Hepatocyte (in vitro differentiated cells): ENCODE measurements around the gene CCAR1.

Experiments
- CTCF ChIP-seq: fragments of 200-600 bp; sonication (generic); IDR thresholded peaks from 2 replicates; pipeline ENCODE4 v1.5.1; 2016; ENCODE audit warnings: antibody characterized with exemption, mild to moderate bottlenecking; ENCODE audit not compliant: poor library complexity
- EZH2phosphoT487 ChIP-seq: fragments of 200-600 bp; sonication (generic); IDR thresholded peaks from one replicate; pipeline ENCODE4 v1.6.1; 2018; ENCODE audit warnings: antibody characterized with exemption, mild to moderate bottlenecking, low read depth, moderate library complexity; ENCODE audit not compliant: unreplicated experiment, severe bottlenecking

GRCh38 chr10:68784476-68784875, 63.4 kb downstream of the CCAR1 start:
- TF ChIP-seq CTCF: no peak
- TF ChIP-seq EZH2phosphoT487: no peak
